ENCODE data around the gene CLEC6A.

The CLEC6A gene

DNA sequence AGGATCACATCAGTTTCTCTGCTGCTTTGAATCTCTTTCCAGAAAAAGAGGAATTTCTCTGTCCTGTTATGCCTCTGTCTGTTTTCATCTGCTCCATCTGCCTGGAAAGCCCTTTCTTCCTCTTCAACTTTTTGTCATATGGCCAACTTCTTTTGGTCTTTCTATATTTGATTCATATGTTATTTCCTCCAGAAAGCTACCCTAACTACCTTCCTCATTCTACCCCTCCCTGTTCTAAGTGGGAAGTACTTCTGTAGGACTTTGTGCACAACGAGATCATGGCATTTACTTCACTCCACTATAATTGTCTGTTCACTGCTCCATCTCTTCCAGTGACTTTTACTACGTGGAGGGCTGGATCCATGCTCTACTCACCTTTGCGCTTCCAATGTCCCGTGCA, 63.4 kb downstream of the CLEC6A start:
- Histone ChIP-seq H2AFZ (ENCODE audit: low read depth, low read length, severe bottlenecking) (no peak overlapping the region), H3K4me2 (ENCODE audit: low read depth, low read length, poor library complexity, severe bottlenecking) (no peak overlapping the region), H3K9me2 (replicated peaks; ENCODE audit: insufficient read depth, low read length) (no peaks in the 10 kb centered on the region), H3K36me3 (ENCODE audit: low read length) (no peaks in the 10 kb centered on the region), H4K20me1 (ENCODE audit: low read depth, low read length) (no peaks in the 10 kb centered on the region; the same call in 1 of the 2 replicates), H3K9me3 (ENCODE audit: insufficient read depth, low read length) (no peaks in the 10 kb centered on the region), H3F3A (ENCODE audit: insufficient read depth) (no peaks in the 10 kb centered on the region), H3K4me3 (ENCODE audit: insufficient read depth, low read length, poor library complexity, severe bottlenecking) (no peak overlapping the region), H3K79me2 (ENCODE audit: insufficient read depth, low read length) (no peaks in the 10 kb centered on the region), H3K27me3 (ENCODE audit: low read length) (no peaks in the 10 kb centered on the region), H3K27ac (ENCODE audit: low read depth, low read length) (no peak overlapping the region), H3K9ac (ENCODE audit: low read length) (no peak overlapping the region)
- no peak for TF ChIP-seq CTCF (IDR thresholded peaks at IDR 0.05; ENCODE audit: insufficient read depth, low read length, poor library complexity, severe bottlenecking)
- no peak for TF ChIP-seq EZH2phosphoT487 (conservative IDR thresholded peaks at IDR 0.05; ENCODE audit: low read length)

- Histone ChIP-seq H3K4me3 (ENCODE audit: insufficient read depth, low read length, poor library complexity, severe bottlenecking) (no peak overlapping the region), H3K4me2 (ENCODE audit: low read depth, low read length, poor library complexity, severe bottlenecking) (no peak overlapping the region), H3K27me3 (ENCODE audit: low read length) (no peaks in the 10 kb centered on the region), H3K9me3 (ENCODE audit: insufficient read depth, low read length) (no peaks in the 10 kb centered on the region), H3K9ac (ENCODE audit: low read length) (no peak overlapping the region), H3F3A (ENCODE audit: insufficient read depth) (no peaks in the 10 kb centered on the region), H3K27ac (ENCODE audit: low read depth, low read length) (no peak overlapping the region), H4K20me1 (ENCODE audit: low read depth, low read length) (no peaks in the 10 kb centered on the region), H3K79me2 (ENCODE audit: insufficient read depth, low read length) (no peaks in the 10 kb centered on the region), H3K9me2 (replicated peaks; ENCODE audit: insufficient read depth, low read length) (no peaks in the 10 kb centered on the region), H3K36me3 (ENCODE audit: low read length) (no peaks in the 10 kb centered on the region), H2AFZ (ENCODE audit: low read depth, low read length, severe bottlenecking) (no peak overlapping the region)
- no peak for TF ChIP-seq CTCF (IDR thresholded peaks at IDR 0.05; ENCODE audit: insufficient read depth, low read length, poor library complexity, severe bottlenecking)
- TF ChIP-seq EZH2phosphoT487 (conservative IDR thresholded peaks at IDR 0.05; ENCODE audit: low read length), result no peak
Measured at GRCh38 chr12:8527250-8528130, 71.7 kb downstream of the CLEC6A start.
